PC-9 (cell line): ENCODE results near the gene PEPD.

Experiments
- CTCF ChIP-seq: fragments of 200-600 bp; sonication (generic); conservative IDR thresholded peaks from 2 replicates; pipeline ENCODE4 v1.6.1; 2017; ENCODE audit warnings: mixed run types, antibody characterized with exemption, mild to moderate bottlenecking, moderate library complexity
- EZH2 ChIP-seq: fragments of 200-600 bp; sonication (generic); IDR thresholded peaks from 2 replicates; pipeline ENCODE4 v1.8.0; 2017; ENCODE audit warnings: antibody characterized with exemption, low read depth

- TF ChIP-seq EZH2 (no peak), CTCF (no peak)
Observed at GRCh38 chr19:33476151-33476707, 45.4 kb downstream of the PEPD start.
